Stimulated activated CD4-positive, alpha-beta T cell treated with anti-CD3 and anti-CD28 coated beads, Interleukin-4, amount 100 ng/mL, for 48 hours (primary cell): ENCODE measurements around the gene ERI3.
A peak's percentile ranks its signal among the peaks of the same experiment; 100 is the strongest.

Experiments used
- DNase-seq, 2 donors: peaks; one replicate each; pipeline ENCODE4 v3.0.0-alpha.2; 2020; ENCODE audit warnings: low read depth in 2 of 2

Gene ERI3

DNA sequence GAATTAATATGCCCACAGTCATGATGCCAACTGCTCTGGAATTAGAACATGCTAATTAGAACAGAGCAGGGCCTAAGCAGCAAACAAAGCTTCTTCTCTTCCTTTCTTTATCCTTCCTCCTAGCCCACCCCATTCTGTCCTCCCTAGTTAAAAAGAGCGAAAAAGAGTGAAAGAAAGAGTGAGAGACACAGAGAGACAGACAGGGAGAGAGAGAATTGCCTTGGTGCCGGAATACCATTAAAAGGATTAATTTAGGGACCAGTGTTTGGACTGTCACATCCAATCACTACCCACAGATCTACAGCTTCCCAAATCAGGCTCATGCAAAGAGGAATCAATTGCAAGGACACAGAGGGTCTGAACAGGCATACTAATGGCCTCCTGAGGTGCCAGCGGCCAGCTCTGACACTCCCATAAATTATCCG lies 7.0 kb downstream of the ERI3 start:
- DNase-seq: no peak

DNA sequence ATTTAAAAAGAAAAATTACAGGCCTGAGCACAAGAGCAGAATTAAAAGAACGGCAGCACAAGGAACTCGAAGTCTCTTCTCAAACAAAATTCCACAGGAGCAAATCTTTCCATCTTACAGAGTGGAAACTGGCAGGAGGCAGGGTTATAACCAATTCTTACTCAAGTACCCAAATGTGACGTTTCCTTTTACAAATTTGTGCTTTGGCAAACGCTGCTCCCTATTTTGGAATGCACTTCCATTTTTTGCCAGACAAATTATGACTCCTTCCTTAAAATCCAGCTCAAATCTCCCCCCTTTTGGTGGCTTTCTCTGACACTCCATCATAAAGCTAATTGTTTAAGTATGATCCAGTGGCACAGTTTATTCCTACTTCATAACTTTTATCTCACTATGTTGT lies 7.8 kb downstream of the ERI3 start:
- no peak for DNase-seq

DNA sequence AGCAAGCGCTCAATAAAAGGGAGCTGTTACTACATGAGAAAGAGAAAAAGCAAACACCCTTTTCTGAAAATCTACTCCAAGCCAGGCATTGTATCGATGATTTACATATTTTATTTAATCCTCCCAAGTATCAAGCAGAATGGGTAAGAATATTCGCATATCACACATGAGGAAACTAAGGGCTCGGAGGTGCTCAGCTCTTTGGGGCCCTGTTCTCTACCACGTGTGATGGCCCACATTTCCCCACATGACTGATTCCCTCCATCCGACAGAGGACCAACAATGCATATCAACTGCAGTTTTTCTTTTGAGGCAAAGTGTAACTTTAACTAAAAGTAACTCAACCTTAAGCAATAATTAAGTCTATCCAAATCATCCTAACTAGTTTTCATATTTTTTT lies 8.2 kb downstream of the ERI3 start:
- no peak for DNase-seq

DNA sequence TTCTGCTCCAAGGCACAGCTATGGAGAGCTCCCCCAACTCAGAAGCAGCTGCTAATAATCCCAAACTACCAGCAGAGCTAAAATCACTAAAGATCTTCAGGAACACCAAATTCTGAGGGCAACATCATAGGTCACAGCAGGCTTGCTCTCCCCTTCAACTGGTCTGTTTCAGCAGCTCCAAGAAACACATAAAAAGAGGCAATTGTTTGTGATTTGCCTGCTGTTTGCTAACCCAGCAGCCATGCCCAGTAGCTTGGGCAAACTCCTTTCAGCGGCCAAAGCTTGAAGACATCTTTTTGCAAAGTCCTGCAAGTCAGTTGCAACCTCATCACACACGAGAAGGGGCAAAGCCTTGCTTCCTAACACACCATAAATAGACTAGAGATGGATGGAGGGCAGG lies 8.9 kb downstream of the ERI3 start:
- DNase-seq: no peak

DNA sequence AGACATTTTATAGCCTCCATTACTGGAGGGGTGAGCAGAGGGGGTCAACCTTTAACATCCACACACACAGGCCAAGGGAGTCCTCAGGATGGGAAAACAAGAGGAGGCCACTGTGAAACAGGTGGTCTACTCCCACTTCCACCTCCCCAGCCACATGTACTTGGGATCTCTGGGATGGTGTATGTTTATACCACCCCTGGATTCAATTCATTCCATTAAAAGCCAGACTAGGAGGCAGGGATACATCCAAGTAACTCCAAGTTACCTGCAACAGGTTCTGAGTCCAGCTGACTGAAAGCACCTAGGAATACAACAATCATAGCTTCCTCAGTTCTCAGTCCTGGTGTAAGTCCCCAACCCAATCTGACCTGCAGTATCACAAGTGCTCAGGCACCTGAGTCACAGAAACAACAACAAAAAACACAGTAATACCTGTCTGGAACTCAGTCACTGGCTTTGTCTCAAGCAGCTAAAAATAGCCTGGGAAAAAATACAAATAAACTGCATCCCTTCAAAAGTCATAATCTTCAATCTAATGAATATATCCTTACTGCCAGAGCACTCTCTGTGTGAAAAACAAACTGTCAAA lies 9.8 kb downstream of the ERI3 start:
- DNase-seq: no peak

DNA sequence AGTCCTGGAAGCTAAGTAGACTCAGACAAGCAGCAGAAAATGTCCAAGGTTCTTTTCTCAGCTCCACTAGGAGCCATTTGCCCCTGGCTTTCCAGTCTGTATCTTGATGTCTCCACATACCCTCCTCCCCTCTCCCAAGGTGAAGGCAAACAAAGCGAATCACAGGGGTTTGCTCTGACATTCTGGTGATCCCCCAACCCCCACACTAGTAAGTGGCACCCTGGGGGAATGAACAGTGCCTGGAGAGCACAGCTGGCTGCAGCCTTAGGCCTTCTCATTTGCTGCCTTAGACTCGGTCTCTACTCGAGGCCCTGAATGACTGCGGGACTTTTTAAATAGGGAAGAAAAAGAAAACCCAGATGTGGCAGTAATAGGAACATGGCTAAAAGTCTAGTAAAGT lies 15.3 kb downstream of the ERI3 start:
- no peak for DNase-seq

DNA sequence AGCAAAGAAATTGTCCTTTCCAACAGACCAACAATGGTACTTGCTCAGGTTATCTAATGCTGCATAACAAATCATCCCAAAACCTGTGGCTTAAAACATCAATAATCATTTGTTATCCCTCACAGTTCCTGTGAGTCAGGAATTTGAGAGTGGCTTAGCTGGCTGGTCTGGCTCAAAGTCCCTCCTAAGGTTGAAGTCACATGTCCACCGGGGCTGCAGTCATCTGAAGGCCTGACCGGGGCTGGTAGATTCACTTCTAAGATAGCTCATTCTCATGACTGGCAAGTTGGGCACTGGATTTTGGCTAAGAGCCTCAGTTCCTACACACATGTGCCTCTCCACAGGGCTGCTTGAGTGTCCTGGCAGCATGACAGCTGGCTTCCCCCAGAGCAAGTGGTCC lies 16.9 kb downstream of the ERI3 start:
- DNase-seq: no peak

DNA sequence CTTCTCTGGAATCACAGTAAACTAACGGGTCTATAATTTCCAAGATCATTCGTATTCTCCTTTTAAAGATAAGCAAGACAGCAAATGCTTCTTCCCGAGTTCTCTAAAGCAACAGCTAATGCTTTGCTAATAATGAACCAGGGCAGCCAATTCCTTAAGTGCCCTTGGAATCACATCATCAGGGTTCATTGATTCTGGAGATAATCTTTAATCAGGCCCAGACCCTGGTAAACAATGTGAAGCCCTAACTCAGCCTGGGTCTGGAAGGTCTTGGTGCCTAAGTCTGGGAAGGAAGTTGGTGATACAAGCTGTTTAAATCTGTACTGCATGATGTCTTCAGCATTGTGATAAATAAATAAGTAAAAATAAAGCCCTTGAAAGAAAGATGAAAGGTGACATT lies 18.4 kb downstream of the ERI3 start:
- DNase-seq: no peak

DNA sequence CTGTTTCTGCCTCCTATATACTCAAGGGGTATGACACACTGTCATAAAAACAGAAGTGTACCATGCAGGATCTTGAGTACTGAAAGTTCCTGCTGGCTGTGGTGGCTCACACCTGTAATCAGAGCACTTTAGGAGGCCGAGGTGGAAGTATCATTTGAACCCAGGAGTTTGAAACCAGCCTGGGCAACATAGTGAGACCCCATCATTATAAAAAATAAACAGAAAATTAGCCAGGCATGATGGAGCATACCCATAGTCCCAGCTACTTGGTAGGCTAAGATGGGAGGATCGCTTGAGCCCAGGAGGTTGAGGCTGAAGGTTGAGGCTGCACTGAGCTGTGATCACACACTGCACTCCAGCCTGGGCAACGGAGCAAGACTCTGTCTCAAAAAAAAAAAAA lies 20.1 kb downstream of the ERI3 start:
- no peak for DNase-seq

DNA sequence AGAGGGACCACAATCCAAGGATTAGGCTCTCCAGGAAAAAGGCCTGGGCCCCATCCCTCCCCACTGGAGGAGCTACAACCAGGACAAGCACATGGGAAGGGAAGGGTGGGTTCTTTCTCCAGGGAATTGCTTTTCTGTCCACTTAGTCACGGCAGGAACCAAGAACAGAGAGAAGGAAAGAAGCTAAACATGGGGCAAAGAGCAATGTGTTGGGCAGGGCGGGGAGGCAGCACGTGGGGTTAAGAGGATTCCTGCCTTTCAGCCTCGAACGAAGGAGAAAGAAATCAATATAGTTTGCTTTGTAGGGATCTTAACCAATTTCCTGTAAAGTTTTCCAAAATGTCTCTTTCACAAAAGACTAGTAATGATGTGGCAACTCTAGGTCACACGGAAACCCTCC lies 21.7 kb downstream of the ERI3 start:
- no peak for DNase-seq

DNA sequence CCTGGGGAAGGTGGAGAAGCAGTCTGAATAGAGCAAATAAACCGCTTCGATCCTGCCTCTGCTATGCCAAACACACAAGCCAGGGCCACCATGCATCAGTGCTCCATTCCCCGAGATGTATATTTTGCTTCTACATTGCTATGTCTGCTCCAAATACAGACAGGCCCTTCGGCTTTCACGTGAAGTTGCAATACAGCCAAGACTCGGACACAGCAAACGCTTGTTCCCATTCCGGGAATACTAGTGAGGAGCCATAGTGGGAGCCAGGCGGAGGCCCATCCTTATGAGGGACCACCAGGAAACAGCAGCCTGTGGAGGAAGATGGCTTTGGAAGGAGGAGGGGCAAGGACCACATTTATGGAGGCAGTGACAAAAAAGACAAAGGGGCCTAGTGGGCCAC lies 22.6 kb downstream of the ERI3 start:
- DNase-seq: no peak

DNA sequence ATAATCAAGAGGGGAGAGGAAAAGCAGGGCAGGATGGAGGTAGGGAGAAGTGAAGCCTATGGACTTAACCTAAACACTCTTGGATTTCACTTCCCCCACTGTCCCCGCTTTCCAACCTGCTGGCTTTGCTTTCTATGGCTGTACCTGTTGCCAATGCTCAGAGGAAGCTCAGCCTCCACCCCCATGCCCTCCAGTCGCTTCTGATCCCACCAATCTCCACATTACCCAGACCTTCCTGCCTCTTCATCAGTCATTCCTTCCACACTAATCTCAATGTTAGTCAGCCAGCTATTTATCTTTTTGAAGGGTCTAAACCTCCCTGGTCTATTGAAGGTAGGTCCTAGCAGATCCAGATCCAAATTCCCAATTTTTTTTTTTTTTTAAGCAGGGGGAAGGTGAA lies 24.1 kb downstream of the ERI3 start:
- DNase-seq: no peak

DNA sequence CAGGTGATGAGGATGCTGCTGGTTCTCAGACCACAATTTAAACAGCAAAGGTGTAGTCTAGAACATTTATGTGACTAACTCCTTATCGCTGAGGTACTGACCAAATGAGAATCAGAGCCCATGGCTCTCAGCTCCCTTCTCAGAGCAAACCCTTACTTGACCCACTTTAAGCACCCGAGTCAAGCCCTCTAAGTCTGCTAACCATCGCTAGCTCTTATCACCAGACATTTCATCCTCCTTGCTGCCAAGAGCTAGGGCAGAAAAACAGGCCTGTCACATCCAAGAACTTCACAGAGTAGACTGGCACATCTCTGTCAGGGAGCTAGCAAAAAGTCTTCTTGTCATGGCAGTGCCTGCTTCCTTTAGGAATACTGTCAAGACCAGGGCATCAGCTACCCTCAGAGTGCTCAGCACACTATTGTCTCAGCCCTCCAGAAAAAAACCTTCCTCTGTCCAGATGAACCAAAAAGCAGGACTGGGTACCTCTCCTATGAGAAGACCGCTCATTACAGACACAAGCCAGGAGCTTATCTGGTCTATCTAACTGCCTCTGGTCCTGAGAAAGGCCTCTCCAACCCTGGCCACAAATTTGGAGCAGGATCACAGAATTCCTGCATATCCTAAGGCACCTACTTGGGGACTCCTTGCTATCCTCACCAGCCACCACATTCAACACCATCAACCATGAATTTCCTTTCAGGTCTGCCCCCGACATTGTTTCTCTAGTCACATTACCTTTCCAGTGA lies 26.2 kb downstream of the ERI3 start:
- DNase-seq: no peak

DNA sequence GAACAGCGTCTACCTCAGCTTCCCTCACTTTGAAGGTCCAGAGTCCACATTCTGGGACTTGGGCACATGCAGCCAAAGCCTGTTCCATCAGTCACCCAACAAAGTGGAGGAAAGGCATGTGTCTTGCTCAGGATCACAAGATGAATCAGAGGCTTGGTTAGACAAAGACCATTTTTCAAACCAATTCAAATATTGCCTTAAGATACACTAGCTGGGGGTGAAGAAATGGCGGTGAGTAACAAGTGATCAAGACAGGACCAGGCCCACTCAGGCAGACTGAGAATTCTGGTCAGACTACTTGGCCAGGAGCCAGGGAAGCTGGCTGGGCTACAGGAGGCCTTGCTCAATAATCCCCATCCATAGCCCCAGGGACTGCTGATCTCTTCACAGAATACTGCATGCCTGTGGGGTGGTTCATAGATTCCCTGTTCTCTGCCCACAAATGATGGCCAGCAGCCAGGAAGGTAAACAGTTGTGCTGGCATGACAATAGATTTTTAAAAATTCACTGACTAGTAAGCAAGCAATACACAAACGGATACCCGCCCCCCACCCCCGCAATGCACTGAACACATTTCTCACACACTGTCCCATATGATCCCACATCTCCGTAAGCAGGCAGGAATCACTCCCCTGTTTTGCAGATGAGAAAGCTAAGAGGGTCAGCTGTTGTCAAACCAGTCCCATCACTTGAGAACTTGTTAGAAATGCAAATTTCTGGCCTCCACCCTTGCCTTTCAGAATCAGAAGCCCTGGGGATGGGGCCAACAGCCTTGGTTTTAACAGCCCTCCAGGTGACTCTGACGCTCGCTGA lies 27.2 kb downstream of the ERI3 start:
- DNase-seq: no peak

DNA sequence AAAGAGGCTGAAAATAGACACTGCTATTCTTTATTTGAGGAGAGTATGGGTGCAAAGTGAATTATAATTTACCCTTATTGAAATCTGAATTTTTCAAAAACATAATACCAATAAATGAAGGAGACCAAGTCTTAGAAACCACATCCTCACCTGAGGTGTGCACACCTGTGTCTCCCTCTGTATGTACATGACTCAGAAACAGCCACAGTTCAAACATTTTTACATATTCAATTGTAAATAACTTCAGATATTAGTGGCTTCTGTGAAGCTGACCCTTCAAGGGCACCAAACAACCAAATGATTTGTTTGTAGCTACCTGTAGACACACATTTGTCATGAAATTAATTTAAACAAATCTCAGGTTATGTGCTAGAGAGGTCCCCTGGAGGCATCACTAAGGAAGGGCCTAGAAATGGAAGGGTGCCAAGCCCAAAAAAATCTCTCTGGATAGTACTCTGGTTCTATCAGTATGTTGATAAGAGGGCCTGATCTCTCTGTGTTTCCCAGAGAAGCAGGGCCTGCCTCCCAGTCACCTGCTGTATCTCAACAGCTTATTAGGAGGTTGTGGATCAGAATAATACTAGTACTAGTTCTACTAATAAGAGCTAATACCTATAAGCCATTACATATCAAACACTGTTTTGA lies 28.1 kb downstream of the ERI3 start:
- DNase-seq: no peak

DNA sequence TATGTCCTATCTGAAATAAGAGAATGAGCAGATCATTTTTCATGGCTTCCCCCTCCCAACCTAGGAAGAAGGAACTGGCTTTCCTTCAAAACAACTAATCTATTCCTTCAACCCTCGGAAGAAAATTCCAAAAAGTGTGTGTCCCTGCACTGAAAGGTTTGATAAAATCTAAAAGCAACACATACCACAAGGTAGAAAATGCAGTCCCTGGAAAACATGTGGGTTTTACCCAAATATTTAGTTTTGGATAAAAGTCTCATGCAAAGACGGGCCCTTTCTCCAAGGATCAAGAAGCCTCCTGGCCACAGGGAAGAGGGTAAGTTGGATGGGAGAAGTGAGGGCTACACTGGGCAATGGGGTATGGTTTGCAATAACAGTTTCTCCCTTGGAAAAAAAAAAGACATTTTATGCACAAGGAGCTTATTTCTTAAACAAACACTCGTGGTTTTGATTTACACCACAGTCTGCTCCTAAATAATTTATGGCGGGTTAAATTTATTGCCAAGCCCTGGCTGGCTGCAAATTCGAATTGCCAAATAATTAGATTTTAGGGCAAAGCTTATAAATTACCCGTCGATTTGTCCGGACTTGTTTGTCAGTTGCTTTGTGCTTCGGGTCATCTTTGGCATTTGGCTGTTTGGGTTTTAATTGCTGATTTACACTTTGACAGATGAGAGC lies 28.9 kb downstream of the ERI3 start:
- DNase-seq: no peak

DNA sequence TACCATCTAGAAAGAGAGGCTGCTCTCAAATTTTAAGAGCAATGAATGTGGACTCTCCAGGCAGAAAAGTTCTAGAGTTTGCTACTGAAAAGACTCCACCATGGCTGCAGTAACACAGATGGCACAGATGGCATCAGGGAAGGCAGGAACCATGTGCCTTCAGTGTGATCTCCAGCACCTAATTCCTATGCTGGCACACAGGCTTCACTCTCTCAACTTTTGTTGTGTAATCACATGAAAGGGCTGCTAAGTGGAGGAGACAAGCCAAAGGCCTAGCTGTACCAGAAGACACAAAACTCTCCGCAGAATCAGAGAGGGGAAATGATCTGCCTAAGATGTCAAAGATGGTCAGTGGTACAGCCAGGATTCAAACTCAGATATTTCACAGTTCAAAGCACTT lies 31.1 kb downstream of the ERI3 start:
- no peak for DNase-seq

DNA sequence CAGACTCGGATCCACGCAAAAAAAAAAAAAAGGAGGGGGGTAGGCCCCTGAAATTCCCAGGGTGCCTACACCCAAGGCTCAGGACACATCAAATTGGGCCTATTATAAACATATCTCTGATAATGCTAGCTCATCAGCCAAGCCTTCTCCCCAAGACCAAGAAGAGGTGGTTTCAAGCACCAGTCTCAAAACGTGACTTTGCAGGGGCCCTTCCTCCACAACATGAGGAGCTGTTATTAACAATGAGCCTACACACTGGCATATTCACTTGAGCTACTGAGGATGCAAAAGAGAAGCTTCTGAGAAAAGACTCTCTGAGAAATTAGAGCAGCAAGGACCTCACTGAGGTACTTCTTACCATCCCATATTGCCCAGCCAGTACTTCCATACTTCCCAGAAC lies 32.7 kb downstream of the ERI3 start:
- no peak for DNase-seq

DNA sequence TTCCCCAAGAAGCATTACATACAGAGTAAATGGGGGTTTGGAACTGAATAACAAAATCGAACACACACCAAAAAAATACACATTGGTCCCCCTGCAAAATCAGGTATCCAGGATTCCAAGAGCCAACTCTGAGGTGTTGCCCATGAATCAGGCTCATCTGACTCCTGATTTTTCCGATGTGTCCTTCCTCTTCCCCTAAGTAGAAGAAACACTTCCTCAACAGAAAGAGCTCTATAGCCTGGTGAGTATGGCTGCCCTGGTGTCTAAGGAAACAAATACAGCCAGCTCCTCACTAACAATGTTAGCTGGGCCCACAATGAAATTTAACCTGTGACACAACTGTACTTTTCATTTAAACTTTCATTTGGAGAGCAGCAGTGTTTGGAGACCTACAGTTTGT lies 33.6 kb downstream of the ERI3 start:
- DNase-seq: no peak

DNA sequence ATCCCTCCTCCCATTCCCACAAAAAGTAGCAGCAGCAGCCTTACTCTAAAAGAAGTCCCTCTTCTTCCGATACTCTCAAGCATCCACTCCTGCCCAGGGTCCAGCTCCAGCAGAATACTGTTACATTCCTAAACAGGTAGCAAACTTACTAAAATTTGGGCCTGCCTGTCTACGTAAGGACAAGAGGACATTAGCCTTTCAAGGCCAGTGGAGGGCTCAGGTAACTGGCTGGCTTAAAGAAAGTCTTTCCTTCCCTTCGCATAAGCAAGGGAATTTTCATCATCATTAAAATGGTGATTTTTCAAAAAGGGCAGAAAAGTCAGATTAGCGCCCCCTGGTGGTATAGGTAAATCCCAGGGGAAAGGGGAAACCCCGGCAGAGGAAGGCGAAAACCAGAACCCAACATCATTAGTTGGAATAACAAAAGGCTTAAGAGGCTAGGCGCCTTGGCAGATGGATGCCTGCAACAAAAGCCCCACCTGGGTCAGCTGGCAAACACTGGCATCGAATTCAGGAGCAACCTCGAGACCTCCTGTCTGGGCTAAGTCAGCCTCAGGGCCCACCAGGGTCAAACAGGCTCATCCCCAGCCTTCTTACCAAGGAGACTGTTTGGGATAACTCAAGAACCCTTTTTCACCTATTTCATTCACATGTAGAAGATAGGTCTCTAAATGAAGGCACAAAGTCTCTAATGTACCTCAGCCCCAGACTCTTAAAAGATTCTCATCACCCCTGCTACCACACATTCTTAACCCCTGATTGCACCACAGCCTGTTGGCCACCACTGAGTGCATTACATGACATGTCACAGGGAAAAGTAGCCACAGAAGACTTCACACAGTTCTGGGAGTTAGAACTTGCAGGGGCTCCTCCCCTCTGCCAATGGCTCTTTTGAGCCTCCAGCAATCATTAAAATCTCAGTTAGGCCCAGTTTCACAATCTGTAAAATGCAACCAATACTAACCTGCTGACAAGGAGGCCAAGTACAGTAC lies 36.7 kb downstream of the ERI3 start:
- peak; percentile 27 to 33 for DNase-seq
